Measurements from ENCODE around the gene OR51V1.

- TF ChIP-seq POLR2AphosphoS5 (IDR thresholded peaks at IDR 0.05; ENCODE audit: low read depth, low read length) (no peak), POLR2A (IDR thresholded peaks at IDR 0.05; ENCODE audit: low read depth, low read length) (no peak)
These were observed 4.4 kb downstream of the OR51V1 start for GRCh38 chr11:5196067-5196466.

Data from GM12892 (cell line).